COLO668 (cell line): ENCODE results near the gene GRM5.

Source experiments
- DNase-seq: peaks from one replicate; lab custom pipeline; 2025; ENCODE audit not compliant: unreplicated experiment; lab: John Stamatoyannopoulos, UW

The GRM5 gene

GRCh38 chr11:88623531-88623930, 442.3 kb downstream of the GRM5 start:
- no peak for DNase-seq

- DNase-seq: no peak
These were observed 445.1 kb downstream of the GRM5 start for GRCh38 chr11:88620568-88621130.

GRCh38 chr11:88619656-88620385, 446.0 kb downstream of the GRM5 start:
- DNase-seq: no peak

GRCh38 chr11:88619071-88619425, 446.7 kb downstream of the GRM5 start:
- no peak for DNase-seq

- DNase-seq: no peak
These were observed 447.3 kb downstream of the GRM5 start for GRCh38 chr11:88618327-88619070.

GRCh38 chr11:88617226-88617625, 448.6 kb downstream of the GRM5 start:
- DNase-seq: no peak

- DNase-seq: no peak
These were observed 461.5 kb downstream of the GRM5 start for GRCh38 chr11:88604260-88604659.

- DNase-seq: no peak
These were observed 462.5 kb downstream of the GRM5 start for GRCh38 chr11:88603091-88603867.

- DNase-seq: no peak
These were observed 468.4 kb downstream of the GRM5 start for GRCh38 chr11:88597387-88597786.

GRCh38 chr11:88596786-88597185, 469.0 kb downstream of the GRM5 start:
- DNase-seq: no peak

- DNase-seq: no peak
These were observed 471.4 kb downstream of the GRM5 start for GRCh38 chr11:88594274-88594950.

GRCh38 chr11:88590361-88590760, 475.4 kb downstream of the GRM5 start:
- no peak for DNase-seq

GRCh38 chr11:88583251-88583650, 482.5 kb downstream of the GRM5 start:
- no peak for DNase-seq

- no peak for DNase-seq
These were observed 486.3 kb downstream of the GRM5 start for GRCh38 chr11:88579466-88579865.

GRCh38 chr11:88576741-88577140, 489.0 kb downstream of the GRM5 start:
- DNase-seq: no peak

GRCh38 chr11:88575916-88576315, 489.9 kb downstream of the GRM5 start:
- no peak for DNase-seq

GRCh38 chr11:88569342-88569741, 496.4 kb downstream of the GRM5 start:
- DNase-seq: no peak

- DNase-seq: no peak
These were observed 510.0 kb downstream of the GRM5 start for GRCh38 chr11:88555829-88556202.

- DNase-seq: no peak
These were observed 510.6 kb downstream of the GRM5 start for GRCh38 chr11:88555018-88555828.

GRCh38 chr11:88553204-88553603, 512.6 kb downstream of the GRM5 start:
- no peak for DNase-seq
